GM12878 (cell line): ENCODE measurements around the gene BSN. TPM values are rescaled to one million over a fixed set of nuclear protein-coding genes. Genes with fewer than 3 reads are reported as not detected.
A peak's percentile ranks its signal among the peaks of the same experiment; 100 is the strongest.

Source experiments
- ATAC-seq: fragments of 200-7000 bp; cut with Tn5 transposase; 3 replicates; pipeline ENCODE4 v1.9.1; 2020; ENCODE audit warnings: mild to moderate bottlenecking, moderate library complexity
- BruUV-seq: library from RNA; stranded (reverse); fragments of 400-500 nt; replicated peaks from 2 replicates; lab custom pipeline; 2021; lab: Mats Ljungman, UMichigan
- CTCF ChIA-PET: fragments of 300-600 bp; sonication (Branson Sonifier 250); formaldehyde crosslinking; extraction: SDS; loops from one replicate; lab custom pipeline; 2021; ENCODE audit warnings: inconsistent platforms; lab: Yijun Ruan, JAX
- POLR2A ChIA-PET: fragments of 350-600 bp; formaldehyde crosslinking; extraction: SDS; loops from one replicate; lab custom pipeline; 2021; ENCODE audit warnings: inconsistent platforms; lab: Charles Lee
- RAD21 ChIA-PET: fragments of 300-600 bp; sonication (Branson Sonifier 250); formaldehyde crosslinking; loops from one replicate; lab custom pipeline; 2023; ENCODE audit warnings: antibody characterized with exemption; ENCODE audit not compliant: unreplicated experiment; lab: Charles Lee
- SMC1A ChIA-PET: fragments of 300-600 bp; sonication (Branson Sonifier 250); formaldehyde crosslinking; loops from one replicate; lab custom pipeline; 2023; ENCODE audit not compliant: unreplicated experiment, uncharacterized antibody; lab: Charles Lee
- DNase-seq: peaks from one replicate; pipeline ENCODE4 v3.0.0-alpha.2; 2011; ENCODE audit warnings: low read depth, low spot score
- FAIRE-seq: peaks from 3 replicates; lab custom pipeline; 2011; peaks lifted over from hg19 to GRCh38; lab: Jason Lieb, UNC
- H2AFZ ChIP-seq: 2 replicates; pipeline ENCODE4 v1.6.0; 2011; ENCODE audit warnings: low read depth, low read length, control low read depth; ENCODE audit not compliant: control insufficient read depth
- H3K27ac ChIP-seq: 2 replicates; pipeline ENCODE4 v1.5.1; 2011; ENCODE audit warnings: control low read depth; ENCODE audit not compliant: control insufficient read depth, insufficient read depth
- H3K27me3 ChIP-seq, 2 experiments: replicated peaks in 1 of 2; 2 replicates each; pipeline versions ENCODE4 v1.6.0 to v1.6.1; 2011; ENCODE audit warnings: low read length in 1 of 2; ENCODE audit not compliant: control insufficient read depth in 2 of 2, insufficient read depth in 2 of 2
- H3K36me3 ChIP-seq, 2 experiments: 2 replicates each; pipeline ENCODE4 v1.5.1; 2011; ENCODE audit warnings: low read length in 1 of 2; ENCODE audit not compliant: control insufficient read depth in 2 of 2, insufficient read depth in 2 of 2
- H3K4me1 ChIP-seq: 2 replicates; pipeline ENCODE4 v1.6.1; 2011; ENCODE audit warnings: mild to moderate bottlenecking, low read length, moderate library complexity, mixed read lengths; ENCODE audit not compliant: control insufficient read depth, insufficient read depth
- H3K4me2 ChIP-seq: 2 replicates; pipeline ENCODE4 v1.6.0; 2011; ENCODE audit warnings: control low read depth; ENCODE audit not compliant: control insufficient read depth, insufficient read depth
- H3K4me3 ChIP-seq: fragments of 200-600 bp; sonication (generic); 2 replicates; pipeline ENCODE4 v1.5.1; 2016
- H3K79me2 ChIP-seq: 2 replicates; pipeline ENCODE4 v1.6.0; 2011; ENCODE audit warnings: low read length; ENCODE audit not compliant: control insufficient read depth, insufficient read depth
- H3K9ac ChIP-seq: 2 replicates; pipeline ENCODE4 v1.8.0; 2011; ENCODE audit warnings: low read length, control low read depth, mixed read lengths; ENCODE audit not compliant: control insufficient read depth, insufficient read depth
- H3K9me3 ChIP-seq: replicated peaks from 3 replicates; pipeline ENCODE4 v1.5.1; 2011; ENCODE audit warnings: mild to moderate bottlenecking, low read length; ENCODE audit not compliant: control insufficient read depth, insufficient read depth
- H4K20me1 ChIP-seq: 2 replicates; pipeline ENCODE4 v1.6.0; 2011; ENCODE audit not compliant: control insufficient read depth, insufficient read depth
- BACH1 ChIP-seq: fragments of 450-650 bp; IDR thresholded peaks from 2 replicates; pipeline ENCODE4 v1.6.1; 2017; ENCODE audit warnings: mild to moderate bottlenecking, borderline replicate concordance
- BCL11A ChIP-seq: IDR thresholded peaks from 2 replicates; pipeline ENCODE4 v1.6.1; 2011; ENCODE audit warnings: low read depth, low read length
- CBFB ChIP-seq: IDR thresholded peaks from 2 replicates; pipeline ENCODE4 v1.6.1; 2016; ENCODE audit warnings: antibody characterized with exemption, low read depth
- FOXK2 ChIP-seq: fragments of 450-650 bp; IDR thresholded peaks from 2 replicates; pipeline ENCODE4 v1.6.1; 2017; ENCODE audit warnings: mild to moderate bottlenecking, moderate library complexity
- HCFC1 ChIP-seq: fragments of 150-350 bp; IDR thresholded peaks from 2 replicates; pipeline ENCODE4 v1.6.1; 2014; ENCODE audit warnings: low read length
- IKZF2 ChIP-seq, 2 experiments: fragments of 450-650 bp; IDR thresholded peaks; 2 replicates each; pipeline ENCODE4 v1.6.1; 2017; ENCODE audit warnings: mild to moderate bottlenecking in 2 of 2, moderate library complexity in 2 of 2
- MTA2 ChIP-seq: fragments of 450-650 bp; IDR thresholded peaks from 2 replicates; pipeline ENCODE4 v1.6.1; 2016; ENCODE audit warnings: low read depth, mild to moderate bottlenecking, moderate library complexity
- MXI1 ChIP-seq: fragments of 150-350 bp; IDR thresholded peaks from 2 replicates; pipeline ENCODE4 v1.6.1; 2011; ENCODE audit warnings: low read depth, mild to moderate bottlenecking, inconsistent platforms, low read length, improper control_type of control experiment
- NBN ChIP-seq: fragments of 450-650 bp; IDR thresholded peaks from 2 replicates; pipeline ENCODE4 v1.6.1; 2016
- NR2F1 ChIP-seq: fragments of 450-650 bp; conservative IDR thresholded peaks from 2 replicates; pipeline ENCODE4 v1.6.1; 2017; ENCODE audit warnings: mild to moderate bottlenecking
- PAX8 ChIP-seq: fragments of 450-650 bp; IDR thresholded peaks from 2 replicates; pipeline ENCODE4 v1.6.1; 2017; ENCODE audit warnings: mild to moderate bottlenecking, moderate library complexity
- PBX3 ChIP-seq: IDR thresholded peaks from 2 replicates; pipeline ENCODE4 v1.6.1; 2011; ENCODE audit warnings: mild to moderate bottlenecking, low read depth, low read length, moderate library complexity; ENCODE audit not compliant: insufficient replicate concordance
- RAD51 ChIP-seq: fragments of 450-650 bp; IDR thresholded peaks from 2 replicates; pipeline ENCODE4 v1.6.1; 2016; ENCODE audit warnings: moderate library complexity, mild to moderate bottlenecking, inconsistent platforms
- RUNX3 ChIP-seq: IDR thresholded peaks from 2 replicates; pipeline ENCODE4 v1.6.1; 2012; ENCODE audit warnings: low read length, inconsistent platforms
- SKIL ChIP-seq: fragments of 450-650 bp; IDR thresholded peaks from 2 replicates; pipeline ENCODE4 v1.6.1; 2017; ENCODE audit warnings: mild to moderate bottlenecking, low read depth, inconsistent platforms; ENCODE audit not compliant: poor library complexity, severe bottlenecking
- SRF ChIP-seq, 2 experiments: IDR thresholded peaks; 2 replicates each; pipeline ENCODE4 v1.6.1; 2011; ENCODE audit warnings: low read depth in 2 of 2, low read length in 2 of 2, mild to moderate bottlenecking in 1 of 2, moderate library complexity in 1 of 2
- STAT3 ChIP-seq: IDR thresholded peaks from 2 replicates; pipeline ENCODE4 v1.6.1; 2011; ENCODE audit warnings: low read depth, low read length, improper control_type of control experiment
- SUPT20H ChIP-seq: IDR thresholded peaks from 2 replicates; pipeline ENCODE4 v1.6.1; 2011; ENCODE audit warnings: low read depth, mild to moderate bottlenecking, low read length, moderate library complexity, borderline replicate concordance; ENCODE audit not compliant: control insufficient read depth
- USF1 ChIP-seq: IDR thresholded peaks from 2 replicates; pipeline ENCODE4 v1.6.1; 2011; ENCODE audit warnings: borderline replicate concordance, low read depth, mild to moderate bottlenecking, moderate library complexity, mixed read lengths, low read length; ENCODE audit not compliant: insufficient read depth; ENCODE audit errors: extremely low read length
- ZNF274 ChIP-seq: IDR thresholded peaks from one replicate; pipeline ENCODE4 v1.8.0; 2011; ENCODE audit not compliant: insufficient read length, insufficient read depth
- WGBS: methylation state at CpG from one replicate; pipeline ENCODE4 v1.1.6; 2016; ENCODE audit warnings: low lambda C conversion rate; ENCODE audit not compliant: insufficient replicate concordance, insufficient coverage; ENCODE audit errors: missing lambda C conversion rate; 5-methylcytosine and 5-hydroxymethylcytosine counted together
- in situ Hi-C: fragments of 300-500 bp; cut with MboI; formaldehyde crosslinking; loops from 9 replicates; pipeline ENCODE4 v1.14.3; 2018; ENCODE audit warnings: mixed read lengths
- intact Hi-C: fragments of 100-400 bp; cut with micrococcal nuclease; formaldehyde crosslinking; loops from one replicate; pipeline ENCODE4 v1.14.2; 2022; ENCODE audit not compliant: unreplicated experiment
- polyA plus RNA-seq, 11 experiments: library from polyadenylated mRNA; depleted of rRNA in 4 of 11; unstranded in 6 of 11; stranded (reverse) in 5 of 11; fragments of >200 nt; fragmentation: Nextera tagmentation in 4 of 11; fragmentation: Illumina TruSeq in 1 of 11; extraction: Ambion mirVana in 4 of 11; extraction: Trizol in 1 of 11; gene quantifications; 1 replicate in 1 of 11; 2 replicates in 10 of 11; pipeline versions ENCODE4 v1.2.1 to v1.2.3, GENCODE V29; 2011 to 2016; ENCODE audit warnings: inconsistent platforms in 2 of 11, missing spikeins in 2 of 11, low read depth in 1 of 11
- total RNA-seq, 4 experiments: library from RNA; depleted of rRNA in 3 of 4; stranded (reverse); fragments of >200 nt in 3 of 4; fragmentation: Illumina TruSeq in 1 of 4; extraction: Trizol in 1 of 4; gene quantifications; 2 replicates each; pipeline versions ENCODE4 v1.2.1 to v1.2.3, GENCODE V29; 2013 to 2021

Gene BSN
- total and polyA plus RNA-seq, 10 of the 15 experiments (the other 5 are each of a cell fraction or from before 2014, with no cell fraction given), result under 0.01 to 0.19 (median 0.05) TPM; not detected in 1

- Histone ChIP-seq H3K27ac (no peak overlapping the region), H4K20me1 (no peaks in the 10 kb centered on the region), H3K27me3 (no peaks in the 10 kb centered on the region), H3K79me2 (peaks cover 20% of the 10 kb centered on the region), H3K4me1 (peaks cover 10% of the 10 kb centered on the region), H3K9ac (no peak overlapping the region), H3K9me3 (no peaks in the 10 kb centered on the region), H2AFZ (no peak overlapping the region), H3K4me3 (no peak overlapping the region), H3K36me3 (peaks cover 17 to 18% of the 10 kb centered on the region in 2 experiments), H3K4me2 (no peak overlapping the region)
- TF ChIP-seq NBN (no peak), NR2F1 (no peak), MXI1 (no peak), HCFC1 (no peak), RAD51 (no peak), USF1 (no peak), FOXK2 (no peak), SRF (IDR thresholded peaks at IDR 0.05; ENCODE audit: low read depth in 2 of 2, low read length in 2 of 2) (no peak), PAX8 (no peak), IKZF2 (IDR thresholded peaks at IDR 0.05) (no peak), SUPT20H (no peak), MTA2 (no peak), ZNF274 (no peak), STAT3 (no peak), CBFB (no peak), BACH1 (no peak), BCL11A (no peak), RUNX3 (no peak), SKIL (no peak), PBX3 (no peak)
- in situ Hi-C loops (loop anchor here (10.0 kb wide), 1 partner anchor 141 kb away; no protein-coding TSS in a partner anchor), intact Hi-C loops (loop anchor here (10.0 kb wide), 1 partner anchor 651 kb away; the partner anchor contains the start of genes IMPDH2 and NDUFAF3)
- ChIA-PET POLR2A (no interaction called here), SMC1A (no interaction called here), CTCF (interaction anchor here (0.6 to 3.0 kb wide), 5 partner anchors 13 to 137 kb away, joined by 3 to 15 read pairs (median 3); partner anchors contain the start of genes MST1 and RNF123), RAD21 (interaction anchor here (2.2 kb wide), 1 partner anchor 137 kb away, joined by 8 read pairs; no protein-coding TSS in a partner anchor)
- FAIRE-seq (no peak), ATAC-seq (no peak), DNase-seq (no peak)
- BruUV-seq, result TSS peak; percentile 56
- 89% methylated on average over 11 of the region's 11 CpGs for WGBS
These were observed 121.6 kb downstream of the BSN start for GRCh38 chr3:49675912-49676311.
